Measurements from ENCODE around the gene CD101.

The CD101 gene

GRCh38 chr1:117033772-117034171 is 32.2 kb downstream of the CD101 start:
- H3K4me1 Mint-ChIP-seq (ENCODE audit: low read depth) = peaks cover 3% of the 10 kb centered on the region
- no peaks in the 10 kb centered on the region for H3K27me3 Mint-ChIP-seq (ENCODE audit: low read depth)
- DNase-seq (ENCODE audit: low spot score) = no peak
- no peaks in the 10 kb centered on the region for H3K9me3 Mint-ChIP-seq
- H3K27ac Mint-ChIP-seq = no peak overlapping the region
- no peaks in the 10 kb centered on the region for H3K36me3 Mint-ChIP-seq (ENCODE audit: low read depth)
- H3K4me3 Mint-ChIP-seq = no peak overlapping the region

- Mint-ChIP-seq H3K36me3 (ENCODE audit: low read depth) (no peaks in the 10 kb centered on the region), H3K4me3 (no peak overlapping the region), H3K27ac (no peak overlapping the region), H3K9me3 (no peaks in the 10 kb centered on the region), H3K27me3 (ENCODE audit: low read depth) (no peaks in the 10 kb centered on the region), H3K4me1 (ENCODE audit: low read depth) (peaks cover 3% of the 10 kb centered on the region)
- DNase-seq (ENCODE audit: low spot score) = no peak
Observed at GRCh38 chr1:117034791-117035290, 33.3 kb downstream of the CD101 start.

DNA sequence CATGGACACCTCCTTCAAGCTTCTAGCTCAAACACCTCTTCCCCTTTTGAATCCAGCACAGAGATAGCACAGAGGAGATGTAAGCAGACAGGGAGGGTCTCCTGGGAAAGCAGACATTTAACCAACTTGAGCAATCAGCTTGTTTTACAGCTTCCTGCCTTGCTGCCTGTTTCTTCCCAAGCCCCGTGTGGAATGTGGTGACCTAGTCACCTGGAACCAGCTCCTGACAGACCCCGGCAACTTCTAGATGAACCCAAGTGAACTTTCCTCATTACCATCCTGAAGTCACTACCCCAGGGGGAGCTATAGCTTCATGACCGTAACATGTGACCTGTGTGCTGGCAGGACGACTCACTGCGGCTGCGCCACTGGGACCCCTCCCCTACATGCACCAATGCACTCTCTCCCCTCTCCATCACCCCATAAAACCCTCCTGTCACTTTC is 34.5 kb downstream of the CD101 start:
- Mint-ChIP-seq H3K27me3 (ENCODE audit: low read depth) (no peaks in the 10 kb centered on the region), H3K4me1 (ENCODE audit: low read depth) (no peaks in the 10 kb centered on the region), H3K27ac (no peak overlapping the region), H3K9me3 (no peaks in the 10 kb centered on the region), H3K4me3 (no peak overlapping the region), H3K36me3 (ENCODE audit: low read depth) (no peaks in the 10 kb centered on the region)
- DNase-seq (ENCODE audit: low spot score) = no peak

DNA sequence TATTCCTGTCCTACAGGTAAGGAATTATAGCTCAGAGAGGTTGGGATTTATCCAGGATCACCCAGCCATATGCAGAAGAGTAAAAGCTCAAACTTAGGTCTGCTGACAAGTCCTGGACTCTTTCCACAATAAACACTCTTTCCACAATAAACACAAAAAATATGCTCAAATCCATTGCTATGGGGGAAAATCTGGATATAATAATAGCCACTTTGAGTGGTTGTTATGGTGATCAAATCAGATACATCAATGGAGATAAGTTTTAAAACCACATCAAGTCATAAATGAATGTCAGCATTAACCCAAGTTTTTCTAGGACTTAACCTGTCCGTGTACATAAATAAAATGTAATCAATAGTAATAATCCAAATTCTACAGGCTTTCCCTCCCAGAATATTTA is 36.2 kb downstream of the CD101 start:
- Mint-ChIP-seq H3K4me3 (no peak overlapping the region), H3K36me3 (ENCODE audit: low read depth) (peaks cover 2% of the 10 kb centered on the region)
- no peak for DNase-seq (ENCODE audit: low spot score)

GRCh38 chr1:117038236-117038635 is 36.7 kb downstream of the CD101 start:
- H3K4me1 Mint-ChIP-seq (ENCODE audit: low read depth) = no peaks in the 10 kb centered on the region
- DNase-seq (ENCODE audit: low spot score) = no peak
- no peak overlapping the region for H3K4me3 Mint-ChIP-seq
- peaks cover 5% of the 10 kb centered on the region for H3K36me3 Mint-ChIP-seq (ENCODE audit: low read depth)
- no peaks in the 10 kb centered on the region for H3K27me3 Mint-ChIP-seq (ENCODE audit: low read depth)
- no peaks in the 10 kb centered on the region for H3K9me3 Mint-ChIP-seq
- H3K27ac Mint-ChIP-seq = no peak overlapping the region

More for the DNA sequence above, 36.2 kb downstream of the CD101 start:
- H3K27me3 Mint-ChIP-seq (ENCODE audit: low read depth) = no peaks in the 10 kb centered on the region
- H3K4me1 Mint-ChIP-seq (ENCODE audit: low read depth) = no peaks in the 10 kb centered on the region
- no peaks in the 10 kb centered on the region for H3K9me3 Mint-ChIP-seq
- H3K27ac Mint-ChIP-seq = no peak overlapping the region

DNA sequence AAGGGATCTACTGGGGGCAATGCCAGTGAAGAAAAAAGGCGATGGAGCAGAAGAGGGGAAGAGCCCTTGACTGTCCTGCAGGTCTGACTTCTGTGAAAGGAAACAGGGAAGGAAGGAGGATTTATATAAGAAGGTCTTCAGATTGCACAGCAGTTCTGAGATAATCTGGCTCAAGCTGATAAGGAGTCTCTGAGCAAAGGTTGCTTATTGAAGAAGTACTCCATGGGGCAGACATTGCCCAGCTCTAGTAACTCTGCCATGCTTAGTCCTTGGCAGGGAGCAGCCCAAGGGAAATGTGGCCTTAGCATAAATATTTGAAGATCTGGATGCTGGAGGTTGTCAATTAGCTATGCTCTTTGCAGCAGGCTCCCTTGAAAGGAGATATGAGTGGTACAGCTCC is 42.7 kb downstream of the CD101 start:
- Mint-ChIP-seq H3K9me3 (no peaks in the 10 kb centered on the region), H3K27ac (no peak overlapping the region), H3K36me3 (ENCODE audit: low read depth) (peaks cover 25% of the 10 kb centered on the region), H3K4me3 (no peak overlapping the region), H3K27me3 (ENCODE audit: low read depth) (no peaks in the 10 kb centered on the region), H3K4me1 (ENCODE audit: low read depth) (peaks cover 13% of the 10 kb centered on the region)
- no peak for DNase-seq (ENCODE audit: low spot score)

DNA sequence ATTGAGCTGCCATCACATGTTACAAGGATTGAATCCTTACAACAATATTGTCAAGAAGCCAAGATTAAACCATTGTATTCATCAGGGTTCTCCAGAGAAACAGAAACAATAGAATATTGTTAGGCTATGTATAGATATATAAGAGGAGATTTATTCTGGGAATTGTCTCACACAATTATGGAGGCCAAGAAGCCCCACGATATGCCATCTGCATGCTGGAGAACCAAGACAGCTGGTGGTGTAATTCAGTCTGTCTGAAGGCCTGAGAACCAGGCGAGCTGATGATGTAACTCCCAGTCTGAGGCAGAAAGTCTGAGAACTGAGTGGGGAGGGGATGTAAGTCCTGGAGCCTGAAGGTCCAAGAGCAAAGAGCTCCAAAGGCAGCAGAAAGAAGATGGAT is 44.1 kb downstream of the CD101 start:
- no peaks in the 10 kb centered on the region for H3K9me3 Mint-ChIP-seq
- H3K36me3 Mint-ChIP-seq (ENCODE audit: low read depth) = peaks cover 27% of the 10 kb centered on the region
- peaks cover 22% of the 10 kb centered on the region for H3K4me1 Mint-ChIP-seq (ENCODE audit: low read depth)
- DNase-seq (ENCODE audit: low spot score) = no peak
- no peaks in the 10 kb centered on the region for H3K27me3 Mint-ChIP-seq (ENCODE audit: low read depth)
- H3K4me3 Mint-ChIP-seq = no peak overlapping the region
- H3K27ac Mint-ChIP-seq = no peak overlapping the region

GRCh38 chr1:117046781-117047180 is 45.2 kb downstream of the CD101 start:
- no peak overlapping the region for H3K4me3 Mint-ChIP-seq
- no peak overlapping the region for H3K27ac Mint-ChIP-seq
- no peak for DNase-seq (ENCODE audit: low spot score)
- no peaks in the 10 kb centered on the region for H3K9me3 Mint-ChIP-seq
- peaks cover 25% of the 10 kb centered on the region for H3K36me3 Mint-ChIP-seq (ENCODE audit: low read depth)
- H3K27me3 Mint-ChIP-seq (ENCODE audit: low read depth) = no peaks in the 10 kb centered on the region
- peaks cover 32% of the 10 kb centered on the region for H3K4me1 Mint-ChIP-seq (ENCODE audit: low read depth)

- H3K36me3 Mint-ChIP-seq (ENCODE audit: low read depth) = peaks cover 25% of the 10 kb centered on the region
- peaks cover 36% of the 10 kb centered on the region for H3K4me1 Mint-ChIP-seq (ENCODE audit: low read depth)
- H3K27me3 Mint-ChIP-seq (ENCODE audit: low read depth) = no peaks in the 10 kb centered on the region
- no peaks in the 10 kb centered on the region for H3K9me3 Mint-ChIP-seq
- H3K4me3 Mint-ChIP-seq = no peak overlapping the region
- no peak overlapping the region for H3K27ac Mint-ChIP-seq
- DNase-seq (ENCODE audit: low spot score) = no peak
Observed at GRCh38 chr1:117047271-117047670, 45.7 kb downstream of the CD101 start.

GRCh38 chr1:117049857-117050256 is 48.3 kb downstream of the CD101 start:
- no peak for DNase-seq (ENCODE audit: low spot score)
- Mint-ChIP-seq H3K4me1 (ENCODE audit: low read depth) (peaks cover 42% of the 10 kb centered on the region), H3K4me3 (no peak overlapping the region), H3K27ac (no peak overlapping the region), H3K9me3 (no peaks in the 10 kb centered on the region), H3K27me3 (ENCODE audit: low read depth) (no peaks in the 10 kb centered on the region), H3K36me3 (ENCODE audit: low read depth) (peaks cover 16% of the 10 kb centered on the region)

DNA sequence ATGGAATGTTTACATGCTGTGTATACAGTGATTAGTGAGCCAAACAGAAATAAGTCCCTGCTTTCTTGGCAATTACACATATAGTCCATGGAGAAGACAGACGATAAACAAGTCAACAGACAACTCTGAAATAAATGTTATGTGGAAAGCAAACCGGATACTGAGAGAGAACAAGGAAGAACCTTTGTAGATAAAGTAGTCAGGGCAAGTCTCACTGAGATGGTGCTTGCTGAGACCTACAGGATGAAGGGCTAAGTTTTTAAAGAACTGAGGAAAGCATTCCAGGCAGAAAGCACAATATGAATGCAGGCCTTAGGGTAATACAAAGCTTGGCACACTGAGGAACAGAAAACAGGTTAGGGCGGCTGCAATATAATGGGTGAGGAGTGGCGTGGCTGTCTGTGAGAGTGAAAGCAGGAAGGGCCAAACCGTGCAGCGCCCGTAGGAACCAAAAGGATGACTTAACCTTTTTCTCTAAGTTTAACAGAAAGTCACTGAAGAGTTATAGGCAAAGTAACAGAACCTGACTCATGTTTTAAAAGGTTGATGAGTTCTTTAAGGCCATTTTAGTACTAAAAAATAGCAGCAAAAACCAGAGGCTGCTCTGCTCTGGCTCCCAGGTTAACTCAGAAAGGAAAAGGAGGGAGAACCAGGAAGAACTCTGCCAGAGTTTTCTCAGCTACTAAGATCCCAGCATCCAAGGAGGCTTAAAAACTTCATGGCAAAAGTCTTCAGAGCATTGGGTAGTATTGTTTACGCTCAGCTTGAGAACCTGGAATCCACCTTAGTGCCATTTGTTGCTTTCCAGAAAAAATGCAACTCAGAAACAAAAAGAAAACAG is 49.9 kb downstream of the CD101 start:
- Mint-ChIP-seq H3K36me3 (ENCODE audit: low read depth) (peaks cover 14% of the 10 kb centered on the region), H3K27me3 (ENCODE audit: low read depth) (no peaks in the 10 kb centered on the region), H3K9me3 (no peaks in the 10 kb centered on the region), H3K4me1 (ENCODE audit: low read depth) (peaks cover 52% of the 10 kb centered on the region), H3K4me3 (peak overlapping the region; percentile 84), H3K27ac (peak overlapping the region; percentile 92)
- DNase-seq (ENCODE audit: low spot score) = peak; percentile 35

DNA sequence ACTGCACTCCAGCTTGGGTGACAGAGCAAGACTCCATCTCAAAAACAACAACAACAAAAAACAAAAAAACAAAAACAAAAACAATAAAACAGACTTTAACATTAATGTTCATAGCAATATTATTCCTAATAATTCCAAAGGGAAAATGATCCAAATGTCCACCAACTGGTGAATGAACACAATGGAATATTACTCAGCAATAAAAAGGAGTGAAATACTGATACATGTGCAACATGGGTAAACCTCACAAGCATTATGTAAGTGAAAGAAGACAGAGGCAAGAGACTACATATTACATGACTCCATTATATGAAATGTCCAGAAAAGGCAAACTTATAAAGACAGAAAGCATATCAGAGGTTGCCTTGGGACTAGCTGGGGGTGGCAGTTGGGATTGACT is 52.5 kb downstream of the CD101 start:
- no peak for DNase-seq (ENCODE audit: low spot score)
- H3K4me1 Mint-ChIP-seq (ENCODE audit: low read depth) = peaks cover 52% of the 10 kb centered on the region
- H3K27me3 Mint-ChIP-seq (ENCODE audit: low read depth) = no peaks in the 10 kb centered on the region
- no peak overlapping the region for H3K4me3 Mint-ChIP-seq
- H3K27ac Mint-ChIP-seq = no peak overlapping the region
- H3K9me3 Mint-ChIP-seq = no peaks in the 10 kb centered on the region
- peaks cover 8% of the 10 kb centered on the region for H3K36me3 Mint-ChIP-seq (ENCODE audit: low read depth)

DNA sequence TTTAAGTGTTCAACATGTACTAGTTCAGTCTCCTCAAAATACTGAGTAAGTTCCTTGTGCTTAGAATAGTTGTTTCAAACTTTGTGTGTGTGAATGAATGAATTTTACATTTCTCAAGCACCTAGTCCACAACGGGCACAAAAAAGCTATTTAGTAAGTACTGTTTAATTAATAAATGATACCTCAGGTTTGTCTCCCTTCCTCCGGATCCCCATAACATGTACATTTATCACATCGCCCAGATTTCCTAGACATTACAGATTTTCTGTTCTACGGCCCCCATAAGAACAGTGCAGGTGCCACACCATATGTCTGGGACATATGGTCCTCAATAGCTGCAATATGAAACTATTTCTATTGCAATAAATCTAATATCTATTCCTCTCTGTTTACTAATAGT is 57.2 kb downstream of the CD101 start:
- Mint-ChIP-seq H3K4me1 (ENCODE audit: low read depth) (peaks cover 52% of the 10 kb centered on the region), H3K27ac (no peak overlapping the region), H3K27me3 (ENCODE audit: low read depth) (no peaks in the 10 kb centered on the region), H3K36me3 (ENCODE audit: low read depth) (peaks cover 32% of the 10 kb centered on the region), H3K9me3 (no peaks in the 10 kb centered on the region), H3K4me3 (no peak overlapping the region)
- no peak for DNase-seq (ENCODE audit: low spot score)

- Mint-ChIP-seq H3K4me3 (no peak overlapping the region), H3K36me3 (ENCODE audit: low read depth) (peaks cover 37% of the 10 kb centered on the region), H3K9me3 (no peaks in the 10 kb centered on the region), H3K27me3 (ENCODE audit: low read depth) (no peaks in the 10 kb centered on the region), H3K4me1 (ENCODE audit: low read depth) (peaks cover 53% of the 10 kb centered on the region), H3K27ac (no peak overlapping the region)
- peak; percentile 76 for DNase-seq (ENCODE audit: low spot score)
Observed at GRCh38 chr1:117059334-117059677, 57.7 kb downstream of the CD101 start.

All from T-helper 2 cell treated with Interferon-gamma antibody and Interleukin-4, amounts not matched to agents 5 μg/mL and 100 μg/mL, for 36 hours (primary cell).